H9 (cell line): ENCODE results near the gene NUMA1. TPM values are rescaled to one million over a fixed set of nuclear protein-coding genes. Genes with fewer than 3 reads are reported as not detected.

Experiments used
- DNase-seq: peaks from one replicate; pipeline ENCODE4 v3.0.0-alpha.2; 2017
- H2AFZ ChIP-seq: one replicate; pipeline ENCODE4 v1.6.1; 2013; ENCODE audit warnings: mild to moderate bottlenecking, low read length, control low read depth, moderate library complexity
- H2AK5ac ChIP-seq: 2 replicates; pipeline ENCODE4 v1.6.1; 2013; ENCODE audit warnings: low read length, control low read depth, mixed read lengths; ENCODE audit not compliant: insufficient read length
- H2BK120ac ChIP-seq: one replicate; pipeline ENCODE4 v1.6.1; 2013; ENCODE audit warnings: low read depth, mild to moderate bottlenecking, low read length, control low read depth, inconsistent platforms; ENCODE audit not compliant: poor library complexity, severe bottlenecking
- H2BK12ac ChIP-seq: 2 replicates; pipeline ENCODE4 v1.6.1; 2013; ENCODE audit warnings: low read length, control low read depth, mixed read lengths, low read depth; ENCODE audit not compliant: insufficient read length
- H2BK15ac ChIP-seq: 2 replicates; pipeline ENCODE4 v1.6.1; 2013; ENCODE audit warnings: low read depth, low read length, control low read depth
- H2BK20ac ChIP-seq: one replicate; pipeline ENCODE4 v1.6.1; 2013; ENCODE audit warnings: low read depth, mild to moderate bottlenecking, low read length, control low read depth, inconsistent platforms; ENCODE audit not compliant: poor library complexity, severe bottlenecking
- H2BK5ac ChIP-seq: 2 replicates; pipeline ENCODE4 v1.6.1; 2013; ENCODE audit warnings: low read length, control low read depth, mixed read lengths; ENCODE audit not compliant: insufficient read length
- H3K14ac ChIP-seq: 2 replicates; pipeline ENCODE4 v1.6.1; 2013; ENCODE audit warnings: low read length, control low read depth; ENCODE audit not compliant: insufficient read depth
- H3K18ac ChIP-seq: 2 replicates; pipeline ENCODE4 v1.6.1; 2013; ENCODE audit warnings: low read depth, mild to moderate bottlenecking, mixed read lengths, low read length, control low read depth; ENCODE audit not compliant: insufficient read length
- H3K23ac ChIP-seq: 2 replicates; pipeline ENCODE4 v1.6.1; 2013; ENCODE audit warnings: low read length, control low read depth, mixed read lengths, low read depth; ENCODE audit not compliant: insufficient read length
- H3K23me2 ChIP-seq: 2 replicates; pipeline ENCODE4 v1.6.1; 2013; ENCODE audit warnings: low read depth, mild to moderate bottlenecking, mixed read lengths, low read length, control low read depth; ENCODE audit not compliant: insufficient read length, poor library complexity, severe bottlenecking
- H3K27ac ChIP-seq: 2 replicates; pipeline ENCODE4 v1.5.1; 2013; ENCODE audit warnings: low read length, control low read depth, mixed read lengths, low read depth; ENCODE audit not compliant: insufficient read length
- H3K27me3 ChIP-seq: 2 replicates; pipeline ENCODE4 v1.6.1; 2013; ENCODE audit warnings: low read length, control low read depth, inconsistent platforms; ENCODE audit not compliant: insufficient read depth
- H3K4ac ChIP-seq: 2 replicates; pipeline ENCODE4 v1.6.1; 2013; ENCODE audit warnings: low read depth, mild to moderate bottlenecking, control low read depth, inconsistent platforms, low read length, moderate library complexity
- H3K4me1 ChIP-seq: 2 replicates; pipeline ENCODE4 v1.6.1; 2013; ENCODE audit warnings: low read length, control low read depth, inconsistent platforms; ENCODE audit not compliant: insufficient read depth
- H3K4me2 ChIP-seq: 2 replicates; pipeline ENCODE4 v1.6.1; 2013; ENCODE audit warnings: low read length, control low read depth, mixed read lengths; ENCODE audit not compliant: insufficient read length, insufficient read depth
- H3K56ac ChIP-seq: 2 replicates; pipeline ENCODE4 v1.6.1; 2013; ENCODE audit warnings: low read depth, mild to moderate bottlenecking, mixed read lengths, low read length, control low read depth; ENCODE audit not compliant: insufficient read length
- H3K79me1 ChIP-seq: 2 replicates; pipeline ENCODE4 v1.6.1; 2013; ENCODE audit warnings: low read depth, mild to moderate bottlenecking, moderate library complexity, low read length, control low read depth, inconsistent platforms; ENCODE audit not compliant: insufficient read depth, poor library complexity, severe bottlenecking
- H3K79me2 ChIP-seq: 2 replicates; pipeline ENCODE4 v1.6.1; 2013; ENCODE audit warnings: low read length, control low read depth, inconsistent platforms; ENCODE audit not compliant: insufficient read depth
- H3K9ac ChIP-seq: 2 replicates; pipeline ENCODE4 v1.6.1; 2013; ENCODE audit warnings: low read length, control low read depth, mixed read lengths; ENCODE audit not compliant: insufficient read length; ENCODE audit errors: extremely low read depth
- H3K9me3 ChIP-seq: one replicate; pipeline ENCODE4 v1.6.1; 2013; ENCODE audit warnings: low read depth, low read length, inconsistent platforms; ENCODE audit not compliant: control insufficient read depth
- H3T11ph ChIP-seq: one replicate; pipeline ENCODE4 v1.6.1; 2013; ENCODE audit warnings: mild to moderate bottlenecking, low read length, control low read depth, inconsistent platforms
- H4K20me1 ChIP-seq: one replicate; pipeline ENCODE4 v1.6.1; 2013; ENCODE audit not compliant: control insufficient read depth, insufficient read length, insufficient read depth
- H4K5ac ChIP-seq: 2 replicates; pipeline ENCODE4 v1.6.1; 2013; ENCODE audit warnings: low read depth, mild to moderate bottlenecking, mixed read lengths, low read length, control low read depth; ENCODE audit not compliant: insufficient read length
- H4K8ac ChIP-seq: replicated peaks from 2 replicates; pipeline ENCODE4 v1.6.1; 2013; ENCODE audit warnings: low read length, control low read depth, mixed read lengths, low read depth; ENCODE audit not compliant: insufficient read length
- H4K91ac ChIP-seq: 2 replicates; pipeline ENCODE4 v1.6.1; 2013; ENCODE audit warnings: low read depth, mild to moderate bottlenecking, moderate library complexity, mixed read lengths, low read length, control low read depth; ENCODE audit not compliant: insufficient read length
- H3K27ac Mint-ChIP-seq, 3 experiments: 2 replicates in 2 of 3; 3 replicates in 1 of 3; pipeline ENCODE4 v1.8.0; 2020 to 2021; ENCODE audit warnings: mixed read lengths in 3 of 3, mild to moderate bottlenecking in 1 of 3, moderate library complexity in 1 of 3
- H3K27me3 Mint-ChIP-seq: 2 replicates; pipeline ENCODE4 v1.8.0; 2021; ENCODE audit warnings: low read depth, mild to moderate bottlenecking, moderate library complexity, mixed read lengths
- H3K36me3 Mint-ChIP-seq, 3 experiments: 2 replicates in 2 of 3; 3 replicates in 1 of 3; pipeline ENCODE4 v1.8.0; 2020 to 2021; ENCODE audit warnings: low read depth in 3 of 3, mixed read lengths in 3 of 3; ENCODE audit not compliant: insufficient read depth in 1 of 3
- H3K4me1 Mint-ChIP-seq, 2 experiments: 2 replicates each; pipeline ENCODE4 v1.8.0; 2020; ENCODE audit warnings: mixed read lengths in 2 of 2
- H3K4me3 Mint-ChIP-seq, 2 experiments: 2 replicates in 1 of 2; 3 replicates in 1 of 2; pipeline ENCODE4 v1.8.0; 2020 to 2021; ENCODE audit warnings: mild to moderate bottlenecking in 2 of 2, mixed read lengths in 2 of 2, moderate library complexity in 1 of 2
- H3K9me3 Mint-ChIP-seq, 2 experiments: 2 replicates in 1 of 2; 3 replicates in 1 of 2; pipeline ENCODE4 v1.8.0; 2020; ENCODE audit warnings: mild to moderate bottlenecking in 2 of 2, mixed read lengths in 2 of 2, moderate library complexity in 1 of 2
- WGBS: extraction: QIAGEN DNeasy Blood & Tissue Kit; methylation state at CpG from one replicate; pipeline ENCODE4 v1.1.7; 2013; ENCODE audit warnings: missing lambda C conversion rate, low lambda C conversion rate, mixed read lengths; ENCODE audit not compliant: insufficient read length; ENCODE audit errors: extremely low coverage; 5-methylcytosine and 5-hydroxymethylcytosine counted together
- total RNA-seq: library from RNA; stranded (reverse); gene quantifications from 2 replicates; pipeline ENCODE4 v1.2.1, GENCODE V29; 2021
- TF ChIP-seq, protein P1 (sequence below): fragments of 200-600 bp; sonication (generic); conservative IDR thresholded peaks from 3 replicates; pipeline ENCODE4 v1.8.0; 2021; ENCODE audit warnings: antibody characterized with exemption, mild to moderate bottlenecking

Gene NUMA1
- total RNA-seq, 1 experiment from 2014 or later = 136 TPM

DNA sequence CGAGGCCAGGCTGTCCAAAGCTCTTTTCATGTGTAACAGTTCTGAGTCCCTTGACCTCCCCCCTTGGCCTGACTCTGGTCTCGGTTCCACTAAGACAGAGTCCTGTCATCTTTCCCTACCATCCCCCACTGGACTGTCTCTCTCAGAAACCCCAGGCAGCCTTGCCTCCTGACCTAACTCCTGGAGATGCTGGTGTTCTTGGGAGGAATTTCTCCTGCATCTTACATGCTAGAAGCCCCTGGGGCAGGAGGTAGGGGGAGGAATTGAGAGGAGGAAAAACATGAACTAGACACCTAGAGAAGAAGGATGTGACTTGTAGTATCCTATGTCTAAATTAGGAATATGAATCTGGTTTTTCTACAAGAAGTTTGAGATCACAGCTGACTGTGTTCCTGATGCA lies 82.3 kb downstream of the NUMA1 start:
- Histone ChIP-seq H3K18ac (no peak overlapping the region), H2BK5ac (no peak overlapping the region), H3K4ac (no peak overlapping the region), H2BK12ac (no peak overlapping the region), H3K79me2 (no peaks in the 10 kb centered on the region), H2BK15ac (no peak overlapping the region), H3K9ac (no peak overlapping the region), H4K5ac (no peak overlapping the region), H3K23ac (no peak overlapping the region), H4K91ac (no peak overlapping the region), H2AK5ac (no peak overlapping the region), H4K8ac (no peak overlapping the region), H3K79me1 (no peaks in the 10 kb centered on the region), H3K4me1 (no peaks in the 10 kb centered on the region), H2BK20ac (no peak overlapping the region), H3K27me3 (no peaks in the 10 kb centered on the region), H3K14ac (no peak overlapping the region), H3K27ac (no peak overlapping the region), H3K4me2 (no peak overlapping the region), H4K20me1 (peaks cover 2% of the 10 kb centered on the region), H3K9me3 (no peaks in the 10 kb centered on the region), H2BK120ac (no peak overlapping the region), H2AFZ (no peak overlapping the region), H3T11ph (no peak overlapping the region), H3K23me2 (no peaks in the 10 kb centered on the region), H3K56ac (no peak overlapping the region)
- TF ChIP-seq, protein P1, sequence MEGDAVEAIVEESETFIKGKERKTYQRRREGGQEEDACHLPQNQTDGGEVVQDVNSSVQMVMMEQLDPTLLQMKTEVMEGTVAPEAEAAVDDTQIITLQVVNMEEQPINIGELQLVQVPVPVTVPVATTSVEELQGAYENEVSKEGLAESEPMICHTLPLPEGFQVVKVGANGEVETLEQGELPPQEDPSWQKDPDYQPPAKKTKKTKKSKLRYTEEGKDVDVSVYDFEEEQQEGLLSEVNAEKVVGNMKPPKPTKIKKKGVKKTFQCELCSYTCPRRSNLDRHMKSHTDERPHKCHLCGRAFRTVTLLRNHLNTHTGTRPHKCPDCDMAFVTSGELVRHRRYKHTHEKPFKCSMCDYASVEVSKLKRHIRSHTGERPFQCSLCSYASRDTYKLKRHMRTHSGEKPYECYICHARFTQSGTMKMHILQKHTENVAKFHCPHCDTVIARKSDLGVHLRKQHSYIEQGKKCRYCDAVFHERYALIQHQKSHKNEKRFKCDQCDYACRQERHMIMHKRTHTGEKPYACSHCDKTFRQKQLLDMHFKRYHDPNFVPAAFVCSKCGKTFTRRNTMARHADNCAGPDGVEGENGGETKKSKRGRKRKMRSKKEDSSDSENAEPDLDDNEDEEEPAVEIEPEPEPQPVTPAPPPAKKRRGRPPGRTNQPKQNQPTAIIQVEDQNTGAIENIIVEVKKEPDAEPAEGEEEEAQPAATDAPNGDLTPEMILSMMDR = no peak
- Mint-ChIP-seq H3K36me3 (peaks cover 12 to 38% (median 17%) of the 10 kb centered on the region in 3 experiments; a peak in 6 of 7 replicates), H3K4me1 (peaks cover 0 to 7% of the 10 kb centered on the region in 2 experiments; a peak in 1 of 4 replicates), H3K4me3 (no peak overlapping the region), H3K9me3 (no peaks in the 10 kb centered on the region), H3K27ac (0 out of 7 replicates have a peak overlapping the region, but pooled peaks of 1 of the 3 experiments have one; percentile 72), H3K27me3 (peaks cover 3% of the 10 kb centered on the region; the same call in 1 of the 2 replicates)
- no CpG with 5 or more reads among the region's 2 CpGs for WGBS
- DNase-seq = no peak
